Neural progenitor cell (in vitro differentiated cells): ENCODE data around the gene WDR7. TPM values are rescaled to one million over a fixed set of nuclear protein-coding genes. Genes with fewer than 3 reads are reported as not detected.

ENCODE experiments used
- DNase-seq: peaks from one replicate; pipeline ENCODE4 v3.0.0-alpha.2; 2016; ENCODE audit warnings: low spot score
- H2AFZ ChIP-seq: fragments of 200-600 bp; sonication (generic); replicated peaks from 2 replicates; pipeline ENCODE4 v1.6.1; 2016; ENCODE audit warnings: antibody characterized with exemption
- H3F3A ChIP-seq: fragments of 200-600 bp; sonication (generic); 2 replicates; pipeline ENCODE4 v1.6.1; 2016; ENCODE audit warnings: antibody characterized with exemption, low read depth
- H3K27ac ChIP-seq: fragments of 200-600 bp; sonication (generic); 2 replicates; pipeline ENCODE4 v1.5.1; 2016; ENCODE audit warnings: mild to moderate bottlenecking
- H3K27me3 ChIP-seq: fragments of 200-600 bp; sonication (generic); 2 replicates; pipeline ENCODE4 v1.6.1; 2016; ENCODE audit warnings: mild to moderate bottlenecking, moderate library complexity
- H3K36me3 ChIP-seq: fragments of 200-600 bp; sonication (generic); 2 replicates; pipeline ENCODE4 v1.5.1; 2016
- H3K4me1 ChIP-seq: fragments of 200-600 bp; sonication (generic); 2 replicates; pipeline ENCODE4 v1.6.1; 2016; ENCODE audit warnings: mixed run types
- H3K4me2 ChIP-seq: fragments of 200-600 bp; sonication (generic); 2 replicates; pipeline ENCODE4 v1.6.1; 2016
- H3K4me3 ChIP-seq: fragments of 200-600 bp; sonication (generic); 2 replicates; pipeline ENCODE4 v1.5.1; 2016
- H3K79me2 ChIP-seq: fragments of 200-600 bp; sonication (generic); 2 replicates; pipeline ENCODE4 v1.6.1; 2016; ENCODE audit warnings: low read depth
- H3K9ac ChIP-seq: fragments of 200-600 bp; sonication (generic); 2 replicates; pipeline ENCODE4 v1.6.1; 2016
- H3K9me3 ChIP-seq: fragments of 200-600 bp; sonication (generic); 2 replicates; pipeline ENCODE4 v1.5.1; 2016; ENCODE audit warnings: low read depth
- H4K20me1 ChIP-seq: fragments of 200-600 bp; sonication (generic); 2 replicates; pipeline ENCODE4 v1.6.1; 2016; ENCODE audit warnings: low read depth
- H3K27ac Mint-ChIP-seq: 3 replicates; pipeline ENCODE4 v1.8.0; 2021; ENCODE audit warnings: mixed read lengths
- H3K27me3 Mint-ChIP-seq: 2 replicates; pipeline ENCODE4 v1.8.0; 2022; ENCODE audit warnings: low read depth, mild to moderate bottlenecking, inconsistent platforms, moderate library complexity, mixed read lengths; ENCODE audit not compliant: insufficient read depth
- H3K36me3 Mint-ChIP-seq: 3 replicates; pipeline ENCODE4 v1.8.0; 2021; ENCODE audit warnings: mixed read lengths
- H3K4me1 Mint-ChIP-seq: 3 replicates; pipeline ENCODE4 v1.8.0; 2021; ENCODE audit warnings: mixed read lengths
- H3K4me3 Mint-ChIP-seq: 3 replicates; pipeline ENCODE4 v1.8.0; 2021; ENCODE audit warnings: mild to moderate bottlenecking, moderate library complexity, mixed read lengths
- H3K9me3 Mint-ChIP-seq: 3 replicates; pipeline ENCODE4 v1.8.0; 2020; ENCODE audit warnings: mixed read lengths
- CTCF ChIP-seq: fragments of 200-600 bp; sonication (generic); IDR thresholded peaks from 2 replicates; pipeline ENCODE4 v1.5.1; 2017; ENCODE audit warnings: antibody characterized with exemption, mild to moderate bottlenecking
- EZH2 ChIP-seq: fragments of 200-600 bp; sonication (generic); IDR thresholded peaks from 2 replicates; pipeline ENCODE4 v1.6.1; 2017; ENCODE audit warnings: antibody characterized with exemption, mild to moderate bottlenecking, moderate library complexity
- EZH2phosphoT487 ChIP-seq: fragments of 200-600 bp; sonication (generic); IDR thresholded peaks from 2 replicates; pipeline ENCODE4 v1.6.1; 2017; ENCODE audit warnings: antibody characterized with exemption
- total RNA-seq: library from RNA; depleted of rRNA; stranded (reverse); fragments of >200 nt; gene quantifications from 2 replicates; pipeline ENCODE4 v1.2.3, GENCODE V29; 2015; ENCODE audit warnings: low replicate concordance

The WDR7 gene
- total RNA-seq, 1 donor from 2014 or later: 12.3 TPM

GRCh38 chr18:56661360-56662062, 10.4 kb downstream of the WDR7 start:
- Mint-ChIP-seq H3K36me3 (no peaks in the 10 kb centered on the region), H3K27me3 (no peaks in the 10 kb centered on the region), H3K27ac (no peak overlapping the region), H3K9me3 (no peaks in the 10 kb centered on the region), H3K4me3 (no peak overlapping the region), H3K4me1 (peaks cover 3% of the 10 kb centered on the region)
- DNase-seq: no peak
- Histone ChIP-seq H3K9me3 (no peaks in the 10 kb centered on the region), H3K79me2 (peaks cover 17% of the 10 kb centered on the region), H3K27me3 (no peaks in the 10 kb centered on the region), H4K20me1 (no peaks in the 10 kb centered on the region), H3K4me3 (no peak overlapping the region), H3K36me3 (no peaks in the 10 kb centered on the region), H3K27ac (no peak overlapping the region), H3K4me2 (no peak overlapping the region), H3K4me1 (no peaks in the 10 kb centered on the region), H3F3A (no peaks in the 10 kb centered on the region), H2AFZ (no peak overlapping the region), H3K9ac (no peak overlapping the region)
- TF ChIP-seq CTCF: no peak
- no peak for TF ChIP-seq EZH2
- TF ChIP-seq EZH2phosphoT487: no peak

- Histone ChIP-seq H3K4me1 (no peaks in the 10 kb centered on the region), H3K79me2 (peaks cover 19% of the 10 kb centered on the region), H3K9ac (no peak overlapping the region), H3K9me3 (no peaks in the 10 kb centered on the region), H3K27me3 (no peaks in the 10 kb centered on the region), H3K36me3 (no peaks in the 10 kb centered on the region), H3K4me2 (no peak overlapping the region), H3K4me3 (no peak overlapping the region), H4K20me1 (no peaks in the 10 kb centered on the region), H3K27ac (no peak overlapping the region), H3F3A (no peaks in the 10 kb centered on the region), H2AFZ (no peak overlapping the region)
- H3K27me3 Mint-ChIP-seq: no peaks in the 10 kb centered on the region
- TF ChIP-seq EZH2 (no peak), CTCF (no peak)
- H3K27ac Mint-ChIP-seq: no peak overlapping the region
- H3K36me3 Mint-ChIP-seq: no peaks in the 10 kb centered on the region
- H3K4me1 Mint-ChIP-seq: peaks cover 3% of the 10 kb centered on the region
- no peaks in the 10 kb centered on the region for H3K9me3 Mint-ChIP-seq
- H3K4me3 Mint-ChIP-seq: no peak overlapping the region
- no peak for DNase-seq
These were observed 10.9 kb downstream of the WDR7 start for GRCh38 chr18:56662063-56662408.

- no peak overlapping the region for H3K27ac ChIP-seq
- H3K4me3 Mint-ChIP-seq: no peak overlapping the region
These were observed 11.3 kb downstream of the WDR7 start for GRCh38 chr18:56662502-56662901.

More at GRCh38 chr18:56662502-56662901, 11.3 kb downstream of the WDR7 start:
- peaks cover 23% of the 10 kb centered on the region for H3K79me2 ChIP-seq
- Mint-ChIP-seq H3K4me1 (peaks cover 3% of the 10 kb centered on the region), H3K36me3 (no peaks in the 10 kb centered on the region), H3K27ac (no peak overlapping the region), H3K9me3 (no peaks in the 10 kb centered on the region), H3K27me3 (no peaks in the 10 kb centered on the region)
- no peaks in the 10 kb centered on the region for H4K20me1 ChIP-seq
- no peaks in the 10 kb centered on the region for H3K4me1 ChIP-seq
- H2AFZ ChIP-seq: no peak overlapping the region
- H3K4me2 ChIP-seq: no peak overlapping the region
- DNase-seq: no peak
- no peaks in the 10 kb centered on the region for H3K27me3 ChIP-seq
- H3K4me3 ChIP-seq: no peak overlapping the region
- H3K9me3 ChIP-seq: no peaks in the 10 kb centered on the region
- H3K36me3 ChIP-seq: no peaks in the 10 kb centered on the region
- TF ChIP-seq EZH2 (no peak), CTCF (no peak), EZH2phosphoT487 (no peak)
- no peak overlapping the region for H3K9ac ChIP-seq
- H3F3A ChIP-seq: no peaks in the 10 kb centered on the region
